Measurements from ENCODE around the gene ZNF655. TPM values are rescaled to one million over a fixed set of nuclear protein-coding genes. Genes with fewer than 3 reads are reported as not detected.

ZNF655 gene
- total RNA-seq, 1 donor from 2014 or later: 74.0 TPM

GRCh38 chr7:99531354-99531765 is 27.1 kb upstream of the ZNF655 start:
- Mint-ChIP-seq H3K27ac (ENCODE audit: unreplicated experiment) (no peak overlapping the region), H3K9me3 (ENCODE audit: unreplicated experiment) (peaks cover 20% of the 10 kb centered on the region)
- no peak for DNase-seq

GRCh38 chr7:99535667-99536066 is 22.8 kb upstream of the ZNF655 start:
- Mint-ChIP-seq H3K27me3 (ENCODE audit: unreplicated experiment) (no peaks in the 10 kb centered on the region), H3K36me3 (ENCODE audit: unreplicated experiment) (peaks cover 33% of the 10 kb centered on the region), H3K4me3 (ENCODE audit: unreplicated experiment) (no peak overlapping the region), H3K4me1 (ENCODE audit: low read depth, unreplicated experiment) (no peaks in the 10 kb centered on the region), H3K9me3 (ENCODE audit: unreplicated experiment) (peaks cover 30% of the 10 kb centered on the region), H3K27ac (ENCODE audit: unreplicated experiment) (no peak overlapping the region)
- no peak for DNase-seq
- TF ChIP-seq CTCF (IDR thresholded peaks at IDR 0.05; ENCODE audit: partially characterized antibody, unreplicated experiment): no peak

More at GRCh38 chr7:99531354-99531765, 27.1 kb upstream of the ZNF655 start:
- no peaks in the 10 kb centered on the region for H3K27me3 Mint-ChIP-seq (ENCODE audit: unreplicated experiment)
- H3K36me3 Mint-ChIP-seq (ENCODE audit: unreplicated experiment): peaks cover 60% of the 10 kb centered on the region
- no peaks in the 10 kb centered on the region for H3K4me1 Mint-ChIP-seq (ENCODE audit: low read depth, unreplicated experiment)
- no peak for TF ChIP-seq CTCF (IDR thresholded peaks at IDR 0.05; ENCODE audit: partially characterized antibody, unreplicated experiment)
- H3K4me3 Mint-ChIP-seq (ENCODE audit: unreplicated experiment): no peak overlapping the region

- H3K4me1 Mint-ChIP-seq (ENCODE audit: low read depth, unreplicated experiment): no peaks in the 10 kb centered on the region
- no peak for DNase-seq
- no peak for TF ChIP-seq CTCF (IDR thresholded peaks at IDR 0.05; ENCODE audit: partially characterized antibody, unreplicated experiment)
- peaks cover 3% of the 10 kb centered on the region for H3K27me3 Mint-ChIP-seq (ENCODE audit: unreplicated experiment)
- peaks cover 10% of the 10 kb centered on the region for H3K36me3 Mint-ChIP-seq (ENCODE audit: unreplicated experiment)
- no peak overlapping the region for H3K4me3 Mint-ChIP-seq (ENCODE audit: unreplicated experiment)
- peaks cover 34% of the 10 kb centered on the region for H3K9me3 Mint-ChIP-seq (ENCODE audit: unreplicated experiment)
- no peak overlapping the region for H3K27ac Mint-ChIP-seq (ENCODE audit: unreplicated experiment)
Measured at GRCh38 chr7:99539213-99539811, 19.1 kb upstream of the ZNF655 start.

- no peak for DNase-seq
- Mint-ChIP-seq H3K4me3 (ENCODE audit: unreplicated experiment) (no peak overlapping the region), H3K27me3 (ENCODE audit: unreplicated experiment) (peaks cover 3% of the 10 kb centered on the region), H3K4me1 (ENCODE audit: low read depth, unreplicated experiment) (no peaks in the 10 kb centered on the region), H3K36me3 (ENCODE audit: unreplicated experiment) (peaks cover 15% of the 10 kb centered on the region), H3K27ac (ENCODE audit: unreplicated experiment) (no peak overlapping the region), H3K9me3 (ENCODE audit: unreplicated experiment) (peaks cover 35% of the 10 kb centered on the region)
- TF ChIP-seq CTCF (IDR thresholded peaks at IDR 0.05; ENCODE audit: partially characterized antibody, unreplicated experiment): no peak
Measured at GRCh38 chr7:99540542-99540941, 17.9 kb upstream of the ZNF655 start.

GRCh38 chr7:99541212-99541611 is 17.2 kb upstream of the ZNF655 start:
- no peak for TF ChIP-seq CTCF (IDR thresholded peaks at IDR 0.05; ENCODE audit: partially characterized antibody, unreplicated experiment)
- Mint-ChIP-seq H3K4me1 (ENCODE audit: low read depth, unreplicated experiment) (no peaks in the 10 kb centered on the region), H3K27ac (ENCODE audit: unreplicated experiment) (no peak overlapping the region), H3K27me3 (ENCODE audit: unreplicated experiment) (peaks cover 3% of the 10 kb centered on the region), H3K36me3 (ENCODE audit: unreplicated experiment) (peaks cover 16% of the 10 kb centered on the region), H3K4me3 (ENCODE audit: unreplicated experiment) (no peak overlapping the region), H3K9me3 (ENCODE audit: unreplicated experiment) (peaks cover 35% of the 10 kb centered on the region)
- no peak for DNase-seq

Measured in glutamatergic neuron (in vitro differentiated cells).